Measurements from ENCODE around the gene CAMKK1. TPM values are rescaled to one million over a fixed set of nuclear protein-coding genes. Genes with fewer than 3 reads are reported as not detected.
A peak's percentile ranks its signal among the peaks of the same experiment; 100 is the strongest.

CAMKK1 gene
- polyA plus RNA-seq, 1 of the 3 experiments (the other 2 are of a cell fraction), result 6.8 TPM

- no peaks in the 10 kb centered on the region for H3K27me3 ChIP-seq (ENCODE audit: insufficient read depth)
- no peaks in the 10 kb centered on the region for H4K20me1 ChIP-seq (ENCODE audit: insufficient read depth)
- H3K36me3 ChIP-seq (replicated peaks in 1 of 2; ENCODE audit: control insufficient read depth in 1 of 2, insufficient read depth in 2 of 2, low read length in 1 of 2), result no peaks in the 10 kb centered on the region
- WGBS (ENCODE audit: low lambda C conversion rate), result 65% methylated on average over 17 of the region's 40 CpGs
- H3K4me3 ChIP-seq (ENCODE audit: low read depth in 2 of 2, low read length in 1 of 2), result no peak overlapping the region
- peaks cover 0 to 12% of the 10 kb centered on the region in 2 experiments; a peak in 1 of 4 replicates for H3K4me1 ChIP-seq (ENCODE audit: control insufficient read depth in 1 of 2, insufficient read depth in 2 of 2, low read depth in 1 of 2, low read length in 1 of 2)
- no peaks in the 10 kb centered on the region for H3K79me2 ChIP-seq (ENCODE audit: insufficient read depth)
- POLR2A ChIA-PET, result interaction anchor here (0.7 kb wide), 1 partner anchor 9 kb away, joined by 3 read pairs; no protein-coding TSS in a partner anchor
- DNase-seq, result peak; percentile 59
- no peaks in the 10 kb centered on the region for H3K9me2 ChIP-seq
- no peak overlapping the region for H3K9ac ChIP-seq
- CTCF ChIA-PET, result interaction anchor here (0.7 to 7.7 kb wide), 2 partner anchors 11 to 150 kb away, joined by 3 to 54 read pairs; no protein-coding TSS in a partner anchor
- H3K9me3 ChIP-seq, result no peaks in the 10 kb centered on the region
- H3K27ac ChIP-seq (ENCODE audit: low read depth in 2 of 2, low read length in 1 of 2), result no peak overlapping the region
- no peak overlapping the region for H3K4me2 ChIP-seq
- TF ChIP-seq TCF12 (IDR thresholded peaks at IDR 0.05) (no peak), GATA2 (CRISPR knock-in tag; IDR thresholded peaks at IDR 0.05) (no peak), ELF1 (IDR thresholded peaks at IDR 0.05) (no peak), GABPA (IDR thresholded peaks at IDR 0.05; ENCODE audit: low read depth) (no peak), MXI1 (IDR thresholded peaks at IDR 0.05; ENCODE audit: low read depth, low read length) (no peak), RXRA (IDR thresholded peaks at IDR 0.05; ENCODE audit: borderline replicate concordance, low read depth) (no peak), NRF1 (IDR thresholded peaks at IDR 0.05; ENCODE audit: low read depth, low read length) (no peak), SMC3 (IDR thresholded peaks at IDR 0.05; ENCODE audit: low read depth, low read length) (no peak)
- no peaks in the 10 kb centered on the region for H3F3A ChIP-seq (replicated peaks; ENCODE audit: insufficient read depth)
- no peak overlapping the region for H2AFZ ChIP-seq (ENCODE audit: low read depth)
Observed at GRCh38 chr17:3924512-3925350, 31.9 kb upstream of the CAMKK1 start.

GRCh38 chr17:3923466-3924190 is 30.8 kb upstream of the CAMKK1 start:
- Histone ChIP-seq H4K20me1 (ENCODE audit: insufficient read depth) (no peaks in the 10 kb centered on the region), H3K27ac (ENCODE audit: low read depth in 2 of 2, low read length in 1 of 2) (no peak overlapping the region), H3K9me2 (no peaks in the 10 kb centered on the region), H2AFZ (ENCODE audit: low read depth) (no peak overlapping the region), H3K4me1 (ENCODE audit: control insufficient read depth in 1 of 2, insufficient read depth in 2 of 2, low read depth in 1 of 2, low read length in 1 of 2) (peaks cover 0 to 15% of the 10 kb centered on the region in 2 experiments; a peak in 1 of 4 replicates), H3K36me3 (replicated peaks in 1 of 2; ENCODE audit: control insufficient read depth in 1 of 2, insufficient read depth in 2 of 2, low read length in 1 of 2) (no peaks in the 10 kb centered on the region), H3K9ac (no peak overlapping the region), H3K79me2 (ENCODE audit: insufficient read depth) (no peaks in the 10 kb centered on the region), H3K9me3 (no peaks in the 10 kb centered on the region), H3K4me2 (no peak overlapping the region), H3K4me3 (ENCODE audit: low read depth in 2 of 2, low read length in 1 of 2) (no peak overlapping the region), H3K27me3 (ENCODE audit: insufficient read depth) (no peaks in the 10 kb centered on the region), H3F3A (replicated peaks; ENCODE audit: insufficient read depth) (no peaks in the 10 kb centered on the region)
- DNase-seq, result no peak
- TF ChIP-seq GABPA (IDR thresholded peaks at IDR 0.05; ENCODE audit: low read depth) (no peak), TEAD4 (IDR thresholded peaks at IDR 0.05; ENCODE audit: borderline replicate concordance, insufficient read depth) (no peak)
- POLR2A ChIA-PET, result no interaction called here
- WGBS (ENCODE audit: low lambda C conversion rate), result 84% methylated on average over 14 of the region's 18 CpGs
- CTCF ChIA-PET, result interaction anchor here (7.7 kb wide), 1 partner anchor 10 kb away, joined by 54 read pairs; no protein-coding TSS in a partner anchor

GRCh38 chr17:3922765-3923164 is 29.9 kb upstream of the CAMKK1 start:
- Histone ChIP-seq H3K9me3 (no peaks in the 10 kb centered on the region), H3K36me3 (replicated peaks in 1 of 2; ENCODE audit: control insufficient read depth in 1 of 2, insufficient read depth in 2 of 2, low read length in 1 of 2) (no peaks in the 10 kb centered on the region), H4K20me1 (ENCODE audit: insufficient read depth) (no peaks in the 10 kb centered on the region), H3K4me1 (ENCODE audit: control insufficient read depth in 1 of 2, insufficient read depth in 2 of 2, low read depth in 1 of 2, low read length in 1 of 2) (peaks cover 0 to 15% of the 10 kb centered on the region in 2 experiments; a peak in 1 of 4 replicates), H3K9me2 (no peaks in the 10 kb centered on the region), H3K9ac (no peak overlapping the region), H3K4me2 (no peak overlapping the region), H3K27ac (ENCODE audit: low read depth in 2 of 2, low read length in 1 of 2) (no peak overlapping the region), H3K27me3 (ENCODE audit: insufficient read depth) (no peaks in the 10 kb centered on the region), H3K4me3 (ENCODE audit: low read depth in 2 of 2, low read length in 1 of 2) (no peak overlapping the region), H3K79me2 (ENCODE audit: insufficient read depth) (no peaks in the 10 kb centered on the region), H3F3A (replicated peaks; ENCODE audit: insufficient read depth) (no peaks in the 10 kb centered on the region), H2AFZ (ENCODE audit: low read depth) (no peak overlapping the region)
- WGBS (ENCODE audit: low lambda C conversion rate), result 86% methylated on average over 7 of the region's 7 CpGs
- DNase-seq, result no peak
- ChIA-PET CTCF (interaction anchor here (1.2 to 7.7 kb wide), 2 partner anchors 9 to 185 kb away, joined by 3 to 54 read pairs; no protein-coding TSS in a partner anchor), POLR2A (no interaction called here)
- TF ChIP-seq RXRA (IDR thresholded peaks at IDR 0.05; ENCODE audit: borderline replicate concordance, low read depth) (no peak), GATA2 (CRISPR knock-in tag; IDR thresholded peaks at IDR 0.05) (no peak), USF2 (IDR thresholded peaks at IDR 0.05; ENCODE audit: borderline replicate concordance, low read depth, low read length) (no peak), EZH2phosphoT487 (IDR thresholded peaks at IDR 0.05; ENCODE audit: borderline replicate concordance, low read depth) (no peak), NFIC (IDR thresholded peaks at IDR 0.05; ENCODE audit: borderline replicate concordance) (no peak), TEAD4 (IDR thresholded peaks at IDR 0.05; ENCODE audit: borderline replicate concordance, insufficient read depth) (no peak), USF1 (IDR thresholded peaks at IDR 0.05; ENCODE audit: borderline replicate concordance, low read depth) (no peak), TCF12 (IDR thresholded peaks at IDR 0.05) (no peak), ZBTB33 (IDR thresholded peaks at IDR 0.05; ENCODE audit: borderline replicate concordance, low read depth) (no peak)
